ENCODE data around the gene TRAK2. TPM values are rescaled to one million over a fixed set of nuclear protein-coding genes. Genes with fewer than 3 reads are reported as not detected.
"Not testable (repeated sequence)": the region's sequence is repeated elsewhere in the genome, so short reads cannot be mapped to it uniquely, and the experiment has no call there.

TRAK2 gene
- total RNA-seq, 2 donors from 2014 or later, result 31.4 to 40.7 TPM

- peak overlapping the region; percentile 32 for H3K27ac Mint-ChIP-seq
- DNase-seq, result no peak
- no peak for ATAC-seq
- H3K4me3 Mint-ChIP-seq, result no peak overlapping the region
- H3K27me3 Mint-ChIP-seq, result no peaks in the 10 kb centered on the region
- H3K36me3 Mint-ChIP-seq (ENCODE audit: low read depth), result no peaks in the 10 kb centered on the region
- no peaks in the 10 kb centered on the region for H3K9me3 ChIP-seq (ENCODE audit: control insufficient read depth, low read length, poor library complexity, severe bottlenecking)
- peaks cover 23% of the 10 kb centered on the region for H3K4me1 Mint-ChIP-seq
These were observed 11.1 kb downstream of the TRAK2 start for GRCh38 chr2:201440182-201440581.

GRCh38 chr2:201439336-201439922, 11.8 kb downstream of the TRAK2 start:
- H3K4me3 Mint-ChIP-seq; ATAC-seq; H3K27ac Mint-ChIP-seq; H3K36me3 Mint-ChIP-seq (ENCODE audit: low read depth); H3K27me3 Mint-ChIP-seq; H3K9me3 ChIP-seq (ENCODE audit: control insufficient read depth, low read length, poor library complexity, severe bottlenecking); DNase-seq: not testable (repeated sequence)
- H3K4me1 Mint-ChIP-seq, result peaks cover 21% of the 10 kb centered on the region

GRCh38 chr2:201436141-201436540, 15.1 kb downstream of the TRAK2 start:
- Mint-ChIP-seq H3K27ac (peak overlapping the region; percentile 9), H3K36me3 (ENCODE audit: low read depth) (no peaks in the 10 kb centered on the region), H3K4me3 (no peak overlapping the region), H3K27me3 (no peaks in the 10 kb centered on the region), H3K4me1 (peaks cover 39% of the 10 kb centered on the region)
- no peak for DNase-seq
- no peaks in the 10 kb centered on the region for H3K9me3 ChIP-seq (ENCODE audit: control insufficient read depth, low read length, poor library complexity, severe bottlenecking)
- ATAC-seq, result no peak

GRCh38 chr2:201433394-201433995, 17.8 kb downstream of the TRAK2 start:
- no peak for ATAC-seq
- Mint-ChIP-seq H3K27me3 (no peaks in the 10 kb centered on the region), H3K27ac (peak overlapping the region; percentile 86), H3K4me1 (peaks cover 31% of the 10 kb centered on the region), H3K4me3 (peak overlapping the region; percentile 45), H3K36me3 (ENCODE audit: low read depth) (no peaks in the 10 kb centered on the region)
- no peaks in the 10 kb centered on the region for H3K9me3 ChIP-seq (ENCODE audit: control insufficient read depth, low read length, poor library complexity, severe bottlenecking)
- no peak for DNase-seq

GRCh38 chr2:201432621-201433393, 18.5 kb downstream of the TRAK2 start:
- Mint-ChIP-seq H3K27me3 (no peaks in the 10 kb centered on the region), H3K27ac (peak overlapping the region; percentile 86), H3K4me3 (no peak overlapping the region), H3K36me3 (ENCODE audit: low read depth) (no peaks in the 10 kb centered on the region), H3K4me1 (peaks cover 29% of the 10 kb centered on the region)
- ATAC-seq (no peak), DNase-seq (no peak)
- no peaks in the 10 kb centered on the region for H3K9me3 ChIP-seq (ENCODE audit: control insufficient read depth, low read length, poor library complexity, severe bottlenecking)

GRCh38 chr2:201432038-201432620, 19.1 kb downstream of the TRAK2 start:
- no peaks in the 10 kb centered on the region for H3K27me3 Mint-ChIP-seq
- peak overlapping the region; percentile 33 for H3K4me3 Mint-ChIP-seq
- DNase-seq, result no peak
- H3K9me3 ChIP-seq (ENCODE audit: control insufficient read depth, low read length, poor library complexity, severe bottlenecking), result no peaks in the 10 kb centered on the region
- no peaks in the 10 kb centered on the region for H3K36me3 Mint-ChIP-seq (ENCODE audit: low read depth)
- H3K4me1 Mint-ChIP-seq, result peaks cover 29% of the 10 kb centered on the region
- peak; percentile 93 for ATAC-seq
- H3K27ac Mint-ChIP-seq, result peak overlapping the region; percentile 86

- no peak for ATAC-seq
- H3K9me3 ChIP-seq (ENCODE audit: control insufficient read depth, low read length, poor library complexity, severe bottlenecking), result no peaks in the 10 kb centered on the region
- Mint-ChIP-seq H3K4me1 (peaks cover 24% of the 10 kb centered on the region), H3K27me3 (no peaks in the 10 kb centered on the region), H3K4me3 (no peak overlapping the region), H3K27ac (no peak overlapping the region), H3K36me3 (ENCODE audit: low read depth) (no peaks in the 10 kb centered on the region)
- no peak for DNase-seq
These were observed 20.4 kb downstream of the TRAK2 start for GRCh38 chr2:201430839-201431238.

- not testable (repeated sequence) for ATAC-seq; H3K27ac Mint-ChIP-seq; H3K36me3 Mint-ChIP-seq (ENCODE audit: low read depth); DNase-seq; H3K27me3 Mint-ChIP-seq; H3K9me3 ChIP-seq (ENCODE audit: control insufficient read depth, low read length, poor library complexity, severe bottlenecking); H3K4me3 Mint-ChIP-seq
- peaks cover 24% of the 10 kb centered on the region for H3K4me1 Mint-ChIP-seq
These were observed 20.9 kb downstream of the TRAK2 start for GRCh38 chr2:201430322-201430721.

GRCh38 chr2:201429835-201430234, 21.4 kb downstream of the TRAK2 start:
- peaks cover 24% of the 10 kb centered on the region for H3K4me1 Mint-ChIP-seq
- H3K27me3 Mint-ChIP-seq; ATAC-seq; DNase-seq; H3K27ac Mint-ChIP-seq; H3K36me3 Mint-ChIP-seq (ENCODE audit: low read depth); H3K4me3 Mint-ChIP-seq; H3K9me3 ChIP-seq (ENCODE audit: control insufficient read depth, low read length, poor library complexity, severe bottlenecking): not testable (repeated sequence)

GRCh38 chr2:201428366-201428765, 22.9 kb downstream of the TRAK2 start:
- not testable (repeated sequence) for H3K27me3 Mint-ChIP-seq; DNase-seq; ATAC-seq; H3K36me3 Mint-ChIP-seq (ENCODE audit: low read depth); H3K27ac Mint-ChIP-seq; H3K4me3 Mint-ChIP-seq; H3K9me3 ChIP-seq (ENCODE audit: control insufficient read depth, low read length, poor library complexity, severe bottlenecking)
- H3K4me1 Mint-ChIP-seq, result peaks cover 16% of the 10 kb centered on the region

- no peak for ATAC-seq
- H3K36me3 Mint-ChIP-seq (ENCODE audit: low read depth), result no peaks in the 10 kb centered on the region
- no peak overlapping the region for H3K4me3 Mint-ChIP-seq
- H3K27ac Mint-ChIP-seq, result no peak overlapping the region
- no peak for DNase-seq
- H3K27me3 Mint-ChIP-seq, result no peaks in the 10 kb centered on the region
- peaks cover 17% of the 10 kb centered on the region for H3K4me1 Mint-ChIP-seq
- H3K9me3 ChIP-seq (ENCODE audit: control insufficient read depth, low read length, poor library complexity, severe bottlenecking), result no peaks in the 10 kb centered on the region
These were observed 25.3 kb downstream of the TRAK2 start for GRCh38 chr2:201425952-201426351.

- peak; percentile 21 for ATAC-seq
- H3K4me3 Mint-ChIP-seq, result peak overlapping the region; percentile 36
These were observed 30.7 kb downstream of the TRAK2 start for GRCh38 chr2:201420442-201421113.

GRCh38 chr2:201419986-201420385, 31.3 kb downstream of the TRAK2 start:
- H3K9me3 ChIP-seq (ENCODE audit: control insufficient read depth, low read length, poor library complexity, severe bottlenecking), result no peaks in the 10 kb centered on the region
- Mint-ChIP-seq H3K27ac (peak overlapping the region; percentile 92), H3K36me3 (ENCODE audit: low read depth) (no peaks in the 10 kb centered on the region), H3K4me3 (no peak overlapping the region), H3K27me3 (no peaks in the 10 kb centered on the region), H3K4me1 (peaks cover 40% of the 10 kb centered on the region)
- peak; percentile 57 for ATAC-seq
- no peak for DNase-seq

More at GRCh38 chr2:201420442-201421113, 30.7 kb downstream of the TRAK2 start:
- Mint-ChIP-seq H3K4me1 (peaks cover 40% of the 10 kb centered on the region), H3K27ac (peak overlapping the region; percentile 92), H3K36me3 (ENCODE audit: low read depth) (no peaks in the 10 kb centered on the region), H3K27me3 (no peaks in the 10 kb centered on the region)
- no peaks in the 10 kb centered on the region for H3K9me3 ChIP-seq (ENCODE audit: control insufficient read depth, low read length, poor library complexity, severe bottlenecking)
- no peak for DNase-seq

All from T-helper 17 cell (primary cell).